Astrocyte of the hippocampus (primary cell): Measurements from ENCODE around the gene RIPPLY3.
"Not testable (repeated sequence)": the region's sequence is repeated elsewhere in the genome, so short reads cannot be mapped to it uniquely, and the experiment has no call there.

Experiments used
- DNase-seq: peaks from one replicate; pipeline ENCODE4 v3.0.0; 2011; ENCODE audit warnings: low read depth, low spot score

Gene RIPPLY3

DNA sequence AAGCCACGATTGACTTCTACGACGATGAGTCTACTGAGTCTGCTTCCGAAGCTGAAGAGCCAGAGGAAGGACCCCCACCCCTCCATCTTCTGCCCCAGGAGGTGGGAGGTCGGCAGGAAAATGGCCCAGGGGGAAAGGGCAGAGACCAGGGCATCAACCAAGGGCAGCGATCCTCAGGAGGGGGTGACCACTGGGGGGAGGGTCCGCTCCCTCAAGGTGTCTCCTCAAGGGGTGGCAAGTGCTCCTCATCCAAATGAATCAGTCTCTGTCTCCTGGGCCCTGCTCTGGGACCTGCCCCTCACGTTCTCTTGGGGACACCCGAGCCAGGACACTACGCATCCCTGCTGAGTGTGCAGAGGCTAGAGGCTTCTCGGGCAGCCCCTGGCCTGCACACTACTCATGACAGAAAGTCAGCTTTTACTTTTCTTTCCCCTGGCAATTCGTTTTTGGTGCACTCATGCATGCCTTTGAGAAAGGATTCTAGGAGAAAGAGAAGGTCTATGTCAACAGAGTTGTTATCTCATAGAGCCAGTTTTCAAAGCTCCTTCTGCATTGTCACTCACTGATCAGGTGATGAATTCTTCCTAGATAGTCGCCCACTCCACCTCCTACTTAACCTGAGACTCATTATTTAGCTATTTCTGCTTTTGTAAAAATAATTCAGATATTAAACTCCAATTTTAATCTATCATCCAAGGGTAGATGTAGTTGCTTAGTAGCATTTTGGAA lies 11.6 kb downstream of the RIPPLY3 start:
- no peak for DNase-seq

DNA sequence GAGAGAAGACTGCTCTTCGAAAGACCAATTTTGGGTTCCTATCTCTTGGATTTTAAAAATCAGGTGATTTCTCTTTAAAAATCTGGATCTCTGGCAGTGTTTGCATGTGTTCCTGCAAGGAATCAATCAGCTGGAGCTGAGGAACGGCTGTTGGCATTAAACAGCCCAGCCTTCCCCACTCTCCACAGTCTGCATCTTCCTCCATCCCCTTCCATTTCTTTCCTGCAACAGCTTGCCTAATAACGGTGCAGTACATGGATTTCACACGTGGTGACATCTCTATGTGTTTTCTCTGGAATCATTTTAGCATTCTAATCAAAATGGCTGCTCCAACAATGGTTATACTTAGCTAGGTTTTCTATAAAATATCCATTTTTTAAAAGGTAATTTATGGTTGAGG lies 20.0 kb downstream of the RIPPLY3 start:
- no peak for DNase-seq

DNA sequence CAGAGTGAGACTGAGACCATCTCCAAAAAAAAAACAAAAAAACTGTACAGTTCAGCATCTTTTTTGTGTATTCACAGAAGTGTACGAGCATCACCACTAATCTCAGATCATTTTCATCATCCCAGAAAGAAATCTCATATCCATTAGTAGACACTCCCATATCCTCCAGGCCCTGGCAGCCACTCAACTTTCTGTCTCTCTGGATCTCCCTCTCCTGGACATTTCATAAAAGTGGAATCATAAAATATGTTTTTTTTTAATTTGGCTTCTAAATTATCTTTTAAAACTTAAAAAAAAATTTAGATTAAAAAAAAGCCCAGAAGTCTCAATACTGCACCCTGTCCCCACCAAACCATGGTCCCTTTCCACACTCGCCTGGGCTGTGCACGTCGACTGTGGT lies 22.1 kb downstream of the RIPPLY3 start:
- no peak for DNase-seq

DNA sequence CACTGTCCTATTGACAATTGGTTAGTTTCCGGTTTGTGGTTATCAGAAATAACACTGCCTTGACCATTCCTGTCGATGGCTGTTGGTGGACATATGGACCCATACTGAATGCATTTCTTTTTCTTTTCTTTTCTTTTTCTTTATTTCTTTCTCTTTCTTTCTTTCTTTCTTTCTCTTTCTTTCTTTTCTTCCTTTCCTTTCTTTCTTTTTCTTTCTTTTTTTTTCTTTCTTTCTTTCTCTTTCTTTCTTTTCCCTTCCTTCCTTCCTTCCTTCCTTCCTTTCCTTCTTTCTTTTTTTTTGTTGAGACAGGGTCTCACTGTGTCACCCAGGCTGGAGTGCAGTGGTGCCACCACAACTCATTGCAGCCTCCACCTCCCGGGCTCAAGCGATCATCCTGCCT lies 24.4 kb downstream of the RIPPLY3 start:
- DNase-seq: no peak

DNA sequence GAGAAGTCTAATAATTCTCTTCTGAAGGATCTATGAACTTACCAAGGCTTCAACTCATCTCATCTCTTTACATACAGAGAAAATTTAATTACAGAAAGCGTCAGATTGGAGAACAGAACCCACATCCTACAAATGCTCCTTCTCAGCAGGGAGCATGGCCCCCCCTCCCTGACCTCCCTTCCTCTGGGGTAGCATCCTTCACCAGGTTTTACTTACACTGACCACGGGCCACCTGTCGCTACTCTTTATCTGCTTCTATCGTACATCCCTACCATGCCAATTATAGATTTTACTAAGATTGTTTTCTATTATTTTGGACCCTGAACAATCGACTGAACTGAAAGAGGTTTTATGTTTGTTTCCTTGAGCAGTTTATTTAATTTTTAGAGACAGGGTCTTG lies 25.8 kb downstream of the RIPPLY3 start:
- no peak for DNase-seq

DNA sequence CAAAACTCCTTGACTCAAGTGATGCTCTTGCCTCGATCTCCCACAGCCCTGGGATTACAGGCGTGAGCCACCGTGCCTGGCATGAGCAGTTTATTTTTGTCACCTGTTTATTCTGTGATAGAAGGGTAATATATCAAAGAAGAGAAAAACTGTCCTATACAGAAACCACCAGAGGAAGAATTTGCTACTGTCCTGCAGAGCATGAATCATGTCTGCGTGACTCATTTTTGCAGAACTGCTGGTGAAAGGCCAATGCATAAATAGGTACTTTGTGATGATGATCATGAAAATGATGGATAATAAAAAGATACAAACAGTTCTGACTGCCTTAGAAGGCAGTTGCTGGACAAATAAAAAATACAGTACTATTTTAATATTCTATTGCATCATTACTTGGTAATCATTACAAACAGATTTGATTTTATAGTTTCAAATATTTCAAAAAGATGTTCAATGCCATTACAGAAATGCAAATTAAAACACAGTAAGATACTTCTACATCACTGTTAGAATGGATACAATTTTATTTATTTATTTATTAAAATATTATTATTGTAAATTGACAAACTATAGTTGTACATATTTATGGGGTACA lies 26.5 kb downstream of the RIPPLY3 start:
- peak; percentile 55 for DNase-seq

DNA sequence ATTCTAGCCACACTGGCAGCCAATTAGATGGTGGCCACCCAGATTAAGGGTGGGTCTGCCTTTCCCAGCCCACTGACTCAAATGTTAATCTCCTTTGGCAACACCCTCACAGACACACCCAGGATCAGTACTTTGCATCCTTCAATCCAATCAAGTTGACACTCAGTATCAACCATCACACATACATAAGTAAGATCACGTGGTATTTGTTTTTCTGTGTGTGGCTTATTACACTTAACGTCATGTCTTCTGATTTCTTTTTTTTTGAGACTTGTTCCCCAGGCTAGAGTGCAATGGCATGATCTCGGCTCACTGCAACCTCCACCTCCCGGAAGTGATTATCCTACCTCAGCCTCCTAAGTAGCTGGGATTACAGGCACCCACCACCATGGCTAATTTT lies 27.9 kb downstream of the RIPPLY3 start:
- not testable (repeated sequence) for DNase-seq

DNA sequence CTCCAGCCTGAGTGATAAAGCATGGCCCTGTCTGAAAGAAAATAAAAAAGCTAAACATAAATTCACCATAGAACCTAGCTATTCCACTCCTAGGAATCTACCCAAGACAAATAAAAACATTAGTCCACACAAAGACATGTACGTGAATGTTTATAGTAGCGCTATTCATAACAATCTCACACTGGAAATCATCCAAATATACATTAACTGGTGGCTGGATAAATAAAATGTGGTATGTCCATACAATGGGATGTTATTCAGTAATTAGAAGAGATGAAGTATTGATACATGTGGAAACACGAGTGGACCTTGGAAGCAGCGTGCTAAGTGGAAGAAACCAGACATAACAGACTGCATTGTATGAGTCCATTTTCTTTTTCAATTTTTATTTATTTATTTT lies 29.7 kb downstream of the RIPPLY3 start:
- DNase-seq: no peak

DNA sequence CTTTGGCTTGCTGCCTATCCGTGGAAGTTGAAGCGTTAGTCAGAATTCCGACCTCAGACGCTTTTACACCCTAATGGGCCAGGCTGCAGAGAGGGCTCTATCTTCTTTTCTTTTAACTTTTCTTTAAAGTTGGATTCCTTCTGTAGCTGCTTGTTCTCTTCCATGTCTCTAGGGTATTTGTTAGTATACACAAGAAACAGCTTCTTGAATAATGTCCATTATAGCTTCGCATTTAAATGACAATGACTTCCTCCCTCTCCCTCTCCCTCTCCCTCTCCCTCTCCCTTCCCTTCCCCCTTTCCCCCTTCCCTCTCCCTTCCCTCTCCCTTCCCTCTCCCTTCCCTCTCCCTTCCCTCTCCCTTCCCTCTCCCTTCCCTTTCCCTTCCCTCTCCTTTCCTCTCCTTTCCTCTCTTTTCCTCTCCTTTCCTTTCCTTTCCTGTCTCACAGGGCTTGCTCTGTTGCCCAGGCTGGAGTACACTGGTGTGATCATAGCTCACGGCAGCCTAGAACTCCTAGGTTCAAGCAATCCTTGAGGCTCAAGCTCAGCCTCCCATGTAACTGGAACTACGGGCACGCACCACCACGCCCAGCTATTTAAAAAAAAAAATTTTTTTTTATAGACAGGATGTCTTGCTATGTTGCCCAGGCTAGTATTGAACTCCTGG lies 33.0 kb downstream of the RIPPLY3 start:
- peak; percentile 14 for DNase-seq

DNA sequence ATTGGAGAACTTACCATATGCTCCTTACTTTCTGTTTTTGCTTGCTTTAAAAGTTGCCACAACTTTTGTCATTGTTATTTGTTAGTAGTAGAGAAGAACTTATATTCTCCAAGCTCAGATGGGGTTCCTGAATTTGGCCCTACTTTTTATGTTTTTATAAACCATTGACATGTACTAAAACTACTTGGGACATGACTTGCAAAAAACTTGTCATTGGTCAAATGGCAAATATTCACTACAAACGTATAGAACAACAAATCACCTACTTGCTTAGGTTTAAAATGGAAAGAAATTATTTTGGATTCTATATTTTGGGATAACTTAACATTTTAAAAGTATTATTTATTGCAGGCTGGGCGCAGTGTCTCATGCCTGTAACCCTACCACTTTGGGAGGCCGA lies 33.7 kb downstream of the RIPPLY3 start:
- DNase-seq: no peak

DNA sequence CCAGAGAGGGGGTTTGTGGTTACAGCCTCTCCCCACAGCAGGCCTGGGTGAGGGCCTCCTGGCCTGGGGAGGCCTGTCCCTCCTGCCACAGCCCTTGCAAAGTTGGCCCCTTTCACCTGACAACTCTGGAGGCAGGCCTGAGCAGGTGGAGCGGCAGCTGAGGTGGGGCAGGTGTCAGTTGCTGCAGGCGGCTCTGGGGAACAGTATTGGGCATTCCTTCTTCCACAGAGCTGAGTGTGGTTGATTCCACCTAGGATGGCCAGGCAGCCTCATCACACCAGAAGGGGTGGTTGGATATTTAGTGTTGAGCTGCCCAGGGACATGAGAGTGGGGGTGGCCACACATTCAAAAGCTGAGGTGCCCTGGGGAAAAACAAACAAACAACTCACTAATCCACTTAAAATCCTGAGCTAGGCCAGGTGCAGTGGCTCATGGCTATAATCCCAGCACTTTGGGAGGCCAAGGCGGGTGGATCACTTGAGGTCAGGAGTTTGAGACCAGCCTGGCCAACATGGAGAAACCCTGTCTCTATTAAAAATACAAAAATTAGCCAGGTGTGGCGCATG lies 35.3 kb downstream of the RIPPLY3 start:
- DNase-seq: no peak

DNA sequence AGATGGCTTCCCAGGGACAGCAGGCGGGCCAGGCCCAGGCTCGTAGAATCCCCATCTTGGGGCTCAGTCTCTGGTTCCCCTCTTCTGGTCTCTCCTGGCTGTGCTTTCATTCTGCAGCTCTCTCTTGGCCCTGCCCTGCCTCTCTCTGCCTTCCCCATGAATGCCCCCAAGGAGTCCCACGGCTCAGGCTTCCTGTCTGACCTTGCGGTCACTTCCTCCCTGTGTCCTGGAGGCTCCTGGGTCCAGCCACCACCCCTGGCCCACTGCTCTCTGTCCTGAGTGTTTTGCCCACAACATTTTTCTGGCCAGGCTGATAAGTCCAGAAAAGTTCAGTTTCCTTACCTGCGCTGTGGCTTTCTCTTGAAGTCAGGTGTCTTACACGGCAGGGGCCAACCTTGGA lies 37.3 kb downstream of the RIPPLY3 start:
- no peak for DNase-seq

DNA sequence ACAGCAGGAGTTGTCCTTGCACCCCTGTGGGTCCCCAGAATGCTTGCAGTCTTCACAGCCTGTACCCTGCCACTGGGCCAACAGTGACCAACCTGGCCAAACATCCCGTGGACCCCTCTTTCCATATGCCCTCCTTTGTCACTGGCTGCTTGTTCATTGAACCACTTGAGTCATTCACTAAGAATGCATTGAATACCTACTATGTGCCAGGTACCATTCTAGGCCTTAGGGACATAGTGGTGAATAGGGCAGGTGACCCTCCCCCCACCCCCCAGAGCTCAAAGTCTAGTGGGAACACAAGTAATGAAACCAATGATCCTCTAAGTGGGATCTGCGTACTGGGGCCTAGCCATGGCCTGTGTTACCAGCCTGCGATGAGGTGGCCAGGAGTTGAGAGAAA lies 38.1 kb downstream of the RIPPLY3 start:
- DNase-seq: no peak

DNA sequence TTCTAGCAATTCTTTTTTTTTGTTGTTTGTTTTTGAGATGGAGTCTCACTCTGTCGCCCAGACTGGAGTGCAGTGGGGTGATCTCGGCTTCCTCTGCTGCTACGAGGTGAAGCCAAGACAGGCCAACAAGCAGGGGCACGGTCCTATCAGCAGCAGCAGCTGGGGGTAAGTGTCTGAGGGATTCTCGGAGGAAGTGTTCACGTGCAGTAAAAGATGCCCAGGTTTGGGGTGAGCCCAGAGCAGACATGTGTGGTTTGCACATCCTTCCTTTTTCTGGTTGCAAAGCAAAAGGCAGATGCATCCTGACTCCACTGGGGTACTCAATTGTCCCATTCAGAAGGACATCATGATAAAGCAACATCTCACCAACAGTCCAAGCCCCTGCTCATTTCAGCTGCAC lies 38.6 kb downstream of the RIPPLY3 start:
- DNase-seq: no peak

DNA sequence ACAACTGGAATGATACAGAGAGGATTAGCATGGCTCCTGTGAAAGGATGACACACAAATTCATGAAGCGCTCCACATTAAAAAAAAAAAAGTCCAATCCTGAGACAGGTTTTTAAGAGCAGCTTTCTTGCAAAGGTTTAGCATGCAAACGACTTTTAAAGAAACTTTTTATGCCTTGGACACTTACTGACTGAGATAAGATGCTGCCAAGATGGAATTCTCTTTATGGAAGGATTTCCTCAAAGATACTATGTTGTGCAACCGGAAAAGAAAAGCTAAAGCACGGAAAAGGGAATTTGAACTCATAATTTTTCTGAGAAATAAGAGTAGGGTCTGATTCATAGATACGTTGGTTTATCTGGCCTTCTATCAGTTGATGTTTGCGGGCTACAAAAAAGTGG lies 39.1 kb downstream of the RIPPLY3 start:
- DNase-seq: no peak

DNA sequence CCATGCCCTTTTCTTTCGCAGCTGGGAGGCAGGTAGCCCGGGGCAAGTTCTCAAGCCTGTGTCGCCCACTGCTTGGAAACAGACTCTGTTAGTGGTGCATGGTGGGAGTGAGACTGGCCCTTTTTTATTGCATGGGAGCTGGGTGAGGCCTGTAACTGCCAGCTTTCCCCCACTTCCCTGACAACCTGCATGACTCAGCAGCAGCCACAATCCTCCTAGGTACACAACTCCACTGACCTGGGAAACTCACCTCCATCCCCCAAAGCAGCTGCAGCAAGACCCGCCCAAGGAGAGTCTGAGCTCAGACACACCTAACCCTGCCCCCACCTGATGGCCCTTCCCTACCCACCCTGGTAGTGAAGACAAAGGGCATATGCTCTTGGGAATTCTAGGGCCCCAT lies 40.6 kb downstream of the RIPPLY3 start:
- DNase-seq: no peak

DNA sequence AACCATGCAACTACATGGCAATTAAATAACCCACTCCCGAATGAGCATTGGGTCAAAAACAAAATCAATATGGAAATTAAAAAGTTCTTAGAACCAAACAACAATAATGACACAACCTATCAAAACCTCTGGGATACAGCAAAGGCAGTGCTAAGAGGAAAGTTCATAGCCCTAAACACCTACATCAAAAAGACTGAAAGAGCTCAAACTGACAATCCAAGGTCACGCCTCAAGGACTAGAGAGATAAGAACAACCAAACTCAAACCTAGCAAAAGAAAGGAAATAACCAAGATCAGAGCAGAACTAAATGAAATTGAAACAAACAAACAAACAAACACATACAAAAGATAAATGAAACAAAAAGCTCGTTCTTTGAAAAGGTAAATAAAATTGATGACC lies 43.2 kb downstream of the RIPPLY3 start:
- not testable (repeated sequence) for DNase-seq

DNA sequence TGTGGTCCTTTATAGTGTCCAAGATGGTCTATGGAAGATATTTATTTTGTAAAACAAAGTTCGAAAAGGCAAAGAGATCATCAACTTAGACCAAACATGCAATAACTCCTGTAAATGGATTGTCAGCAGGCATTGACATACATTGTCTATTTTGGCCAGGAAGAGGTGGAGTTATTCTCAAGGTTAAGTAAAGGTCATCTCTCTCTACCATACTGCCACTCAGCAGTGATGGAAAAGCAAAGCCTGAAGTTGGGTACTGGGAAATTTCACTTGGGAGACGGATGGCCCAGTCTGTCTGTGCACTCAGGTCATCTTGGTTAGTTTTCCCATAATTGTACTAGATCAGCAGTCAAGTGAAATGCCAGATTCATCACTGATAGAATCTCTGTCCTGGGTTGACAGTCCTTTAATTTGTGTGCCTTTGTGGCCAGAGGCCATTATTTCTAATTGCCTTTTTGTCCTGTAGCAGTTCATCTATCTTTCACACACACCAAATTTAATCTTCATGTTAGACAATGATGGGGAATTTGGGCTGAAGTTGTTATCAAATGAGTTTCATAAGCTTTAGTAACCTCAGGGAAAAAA lies 48.9 kb downstream of the RIPPLY3 start:
- DNase-seq: no peak

DNA sequence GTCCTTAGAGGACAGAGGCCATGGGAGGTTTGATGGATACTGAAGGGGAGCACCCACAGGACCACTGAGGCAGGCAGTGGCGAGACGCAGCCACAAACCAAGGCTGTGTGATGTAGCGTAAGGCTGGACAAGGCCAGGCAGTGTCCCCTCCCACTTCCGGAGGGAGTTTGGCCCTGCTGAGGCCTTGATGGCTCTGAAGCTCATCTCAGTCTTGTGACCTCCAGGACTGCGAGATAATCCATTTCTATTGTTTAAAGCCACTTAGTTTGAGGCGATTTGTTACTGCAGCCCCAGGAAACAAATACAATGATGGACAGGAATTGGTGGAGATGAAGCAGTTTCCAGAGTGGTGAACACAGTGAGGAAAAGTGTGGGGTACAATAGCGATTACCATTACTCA lies 51.1 kb downstream of the RIPPLY3 start:
- no peak for DNase-seq

DNA sequence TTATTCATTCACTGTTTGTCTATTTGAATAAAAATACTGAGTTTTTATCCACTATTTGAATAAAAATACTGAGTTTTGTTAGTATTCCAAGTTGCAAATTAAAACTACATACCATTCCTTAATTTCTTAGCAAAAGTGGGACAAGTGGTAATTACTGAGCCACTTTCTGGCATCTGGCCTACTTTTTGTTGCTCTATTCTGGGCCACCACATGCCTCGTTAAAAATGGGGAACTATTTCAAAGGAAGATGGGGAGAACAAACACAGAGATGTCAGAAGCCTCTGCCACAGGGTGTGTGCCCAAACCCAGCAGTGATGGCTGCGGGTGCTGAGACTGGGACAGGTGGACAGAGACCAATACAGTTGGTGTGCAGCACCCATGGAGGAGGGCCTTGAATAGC lies 51.8 kb downstream of the RIPPLY3 start:
- no peak for DNase-seq

DNA sequence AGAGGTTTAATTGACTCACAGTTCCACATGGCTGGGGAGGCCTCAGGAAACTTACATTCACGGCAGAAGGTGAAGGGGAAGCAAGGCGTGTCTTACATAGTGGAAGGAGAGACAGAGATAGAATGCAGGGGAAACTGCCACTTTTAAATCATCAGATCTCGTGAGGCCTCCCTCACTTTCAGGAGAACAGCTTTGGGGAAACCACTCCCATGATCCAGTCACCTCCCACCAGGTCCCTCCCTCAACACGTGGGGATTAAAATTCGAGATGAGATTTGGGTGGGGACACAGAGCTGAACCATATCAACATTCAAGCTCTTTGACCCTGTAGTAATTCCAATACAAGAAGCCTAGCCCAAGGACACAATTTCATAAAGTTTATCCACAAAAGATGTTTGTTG lies 52.7 kb downstream of the RIPPLY3 start:
- no peak for DNase-seq

DNA sequence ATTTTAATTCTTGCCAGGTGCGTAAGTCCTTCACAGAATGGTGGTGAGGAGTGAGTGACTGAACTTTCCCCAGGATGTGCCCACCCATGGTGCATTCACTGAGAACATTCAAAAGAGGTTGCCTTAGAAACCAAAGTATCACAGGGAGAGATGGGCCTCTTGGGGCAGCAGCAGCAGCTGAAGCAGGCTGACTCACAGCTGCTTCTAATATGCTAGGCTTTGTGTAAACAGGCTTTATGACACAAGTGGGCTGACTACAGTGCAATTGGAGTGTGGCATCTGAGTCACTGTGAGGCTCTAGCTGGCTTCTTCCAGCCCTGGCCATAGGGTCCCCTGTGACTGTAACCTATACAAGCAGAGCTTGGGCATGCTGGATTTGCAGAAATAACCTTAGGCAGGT lies 53.8 kb downstream of the RIPPLY3 start:
- peak; percentile 94 for DNase-seq
